NT2/D1 (cell line): Measurements from ENCODE around the gene SDK1.

Experiments used
- SUZ12 ChIP-seq: IDR thresholded peaks from 2 replicates; pipeline ENCODE4 v1.6.1; 2011; ENCODE audit not compliant: insufficient read length, insufficient read depth; ENCODE audit errors: extremely low read depth
- YY1 ChIP-seq: IDR thresholded peaks from 2 replicates; pipeline ENCODE4 v1.6.1; 2011; ENCODE audit not compliant: insufficient read length, insufficient read depth

DNA sequence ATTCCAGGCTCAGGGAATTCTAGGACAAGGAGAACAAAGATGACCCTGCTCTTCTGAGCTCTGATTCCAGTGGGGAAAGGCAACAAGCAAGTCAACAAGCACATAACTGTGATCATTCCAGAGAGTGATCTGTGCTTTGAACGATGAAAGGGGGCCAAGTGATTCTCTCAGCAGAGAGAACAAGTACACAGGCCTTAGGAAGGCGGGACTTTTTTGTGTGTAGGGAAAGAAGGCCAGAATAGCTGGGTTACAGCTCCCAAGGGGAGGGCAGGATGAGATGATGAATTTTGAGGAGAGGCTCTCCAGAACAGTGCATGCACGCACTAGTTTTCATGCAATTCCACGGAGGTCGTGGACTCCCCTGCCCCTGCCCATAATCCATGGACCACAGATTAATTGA lies 565.2 kb downstream of the SDK1 start:
- no peak for TF ChIP-seq SUZ12
- no peak for TF ChIP-seq YY1
